Kidney (tissue), 14 donors: Measurements from ENCODE around the gene GRID1. TPM values are rescaled to one million over a fixed set of nuclear protein-coding genes. Genes with fewer than 3 reads are reported as not detected.

Source experiments
- DNase-seq, 5 donors: peaks; one replicate each; pipeline ENCODE4 v3.0.0-alpha.2; 2013 to 2020
- FAIRE-seq: peaks from 2 replicates; lab custom pipeline; 2012; peaks lifted over from hg19 to GRCh38; lab: Jason Lieb, UNC
- H3K27ac ChIP-seq, 2 donors: one replicate each; pipeline ENCODE4 v1.7.0; 2013; ENCODE audit warnings: low read depth in 2 of 2, low read length in 2 of 2, inconsistent platforms in 1 of 2
- H3K27me3 ChIP-seq: one replicate; pipeline ENCODE4 v1.7.1; 2013; ENCODE audit warnings: low read length, inconsistent platforms; ENCODE audit not compliant: control insufficient read depth, insufficient read depth
- H3K36me3 ChIP-seq, 3 donors: one replicate each; pipeline versions ENCODE4 v1.7.0 to v1.7.1; 2013; ENCODE audit warnings: low read length in 3 of 3, control low read depth in 1 of 3, inconsistent platforms in 1 of 3; ENCODE audit not compliant: insufficient read depth in 3 of 3, control insufficient read depth in 2 of 3
- H3K4me1 ChIP-seq, 3 donors: one replicate each; pipeline versions ENCODE4 v1.7.0 to v1.7.1; 2013; ENCODE audit warnings: low read length in 3 of 3, inconsistent platforms in 1 of 3, low read depth in 1 of 3; ENCODE audit not compliant: control insufficient read depth in 2 of 3, insufficient read depth in 2 of 3
- H3K4me3 ChIP-seq, 3 donors: one replicate each; pipeline versions ENCODE4 v1.7.0 to v1.8.1; 2013; ENCODE audit warnings: low read length in 3 of 3, control low read depth in 1 of 3, inconsistent platforms in 1 of 3
- H3K9ac ChIP-seq, 3 donors: one replicate each; pipeline versions ENCODE4 v1.7.0 to v1.7.1; 2013; ENCODE audit warnings: low read length in 3 of 3, control low read depth in 1 of 3, inconsistent platforms in 1 of 3
- H3K9me3 ChIP-seq, 3 donors: one replicate each; pipeline versions ENCODE4 v1.7.0 to v1.7.1; 2013; ENCODE audit warnings: low read length in 3 of 3, control low read depth in 1 of 3, inconsistent platforms in 1 of 3; ENCODE audit not compliant: control insufficient read depth in 2 of 3, insufficient read depth in 1 of 3
- intact Hi-C: fragments of 100-400 bp; cut with DNase I; formaldehyde crosslinking; loops from one replicate; pipeline ENCODE4 v1.11.1; 2022
- polyA plus RNA-seq: library from polyadenylated mRNA; stranded (reverse); fragments of 350-450 nt; fragmentation: Illumina TruSeq; extraction: RNeasy Lipid Tissue Mini Kit (QIAGEN cat#74804); gene quantifications from one replicate; pipeline ENCODE4 v1.2.3, GENCODE V29; 2014; ENCODE audit warnings: low read depth, low replicate concordance; ENCODE audit not compliant: insufficient read depth
- total RNA-seq: library from RNA; stranded (reverse); fragmentation: NEBNext Ultra II Directional; extraction: Animal tissue kit (Norgen Biotek cat#: 25700); gene quantifications from one replicate; pipeline ENCODE4 v1.2.1, GENCODE V29; 2021
- TF ChIP-seq, protein P1 (sequence below): IDR thresholded peaks from 3 replicates; pipeline ENCODE4 v1.5.1; 2012; ENCODE audit warnings: mild to moderate bottlenecking, moderate library complexity, borderline replicate concordance; ENCODE audit not compliant: insufficient read depth; ENCODE audit errors: extremely low read depth
- donor health status: control.
- donor health status: control.
- donor health status: control.
- donor health status: control.
- donor health status: control.
- donor health status: DM: yes; HTN: yes; CAD: no.
- donor health status: Normal renal cell carcinoma (clear cell type).

The GRID1 gene
- total and polyA plus RNA-seq, 2 donors from 2014 or later, result 0.37 to 1.4 TPM

DNA sequence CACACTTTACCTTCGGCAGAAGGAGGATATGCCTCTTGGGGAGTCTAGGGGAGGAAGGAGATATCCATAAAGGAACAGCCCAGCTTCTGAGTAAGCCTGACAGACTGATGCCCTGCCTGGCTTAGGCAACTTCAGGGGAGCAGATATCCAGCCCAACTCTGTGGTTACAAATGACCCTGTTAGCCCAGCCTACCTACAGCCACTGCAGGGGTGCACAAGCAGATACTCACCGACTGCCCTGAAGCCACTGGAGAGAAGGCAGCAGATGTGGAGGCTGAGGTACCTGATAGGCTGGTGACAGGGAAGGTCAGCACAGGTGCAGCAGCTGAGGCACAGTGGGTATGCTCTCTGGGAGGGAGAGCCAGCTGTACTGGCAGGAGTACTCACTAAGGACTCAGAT is 770.2 kb downstream of the GRID1 start:
- intact Hi-C loops, result no loop called here
- H3K27me3 ChIP-seq, result no peaks in the 10 kb centered on the region
- FAIRE-seq (no peak), DNase-seq (no peak)
- no peaks in the 10 kb centered on the region for H3K4me1 ChIP-seq
- no peak overlapping the region for H3K27ac ChIP-seq
- no peak overlapping the region for H3K4me3 ChIP-seq
- TF ChIP-seq, protein P1, sequence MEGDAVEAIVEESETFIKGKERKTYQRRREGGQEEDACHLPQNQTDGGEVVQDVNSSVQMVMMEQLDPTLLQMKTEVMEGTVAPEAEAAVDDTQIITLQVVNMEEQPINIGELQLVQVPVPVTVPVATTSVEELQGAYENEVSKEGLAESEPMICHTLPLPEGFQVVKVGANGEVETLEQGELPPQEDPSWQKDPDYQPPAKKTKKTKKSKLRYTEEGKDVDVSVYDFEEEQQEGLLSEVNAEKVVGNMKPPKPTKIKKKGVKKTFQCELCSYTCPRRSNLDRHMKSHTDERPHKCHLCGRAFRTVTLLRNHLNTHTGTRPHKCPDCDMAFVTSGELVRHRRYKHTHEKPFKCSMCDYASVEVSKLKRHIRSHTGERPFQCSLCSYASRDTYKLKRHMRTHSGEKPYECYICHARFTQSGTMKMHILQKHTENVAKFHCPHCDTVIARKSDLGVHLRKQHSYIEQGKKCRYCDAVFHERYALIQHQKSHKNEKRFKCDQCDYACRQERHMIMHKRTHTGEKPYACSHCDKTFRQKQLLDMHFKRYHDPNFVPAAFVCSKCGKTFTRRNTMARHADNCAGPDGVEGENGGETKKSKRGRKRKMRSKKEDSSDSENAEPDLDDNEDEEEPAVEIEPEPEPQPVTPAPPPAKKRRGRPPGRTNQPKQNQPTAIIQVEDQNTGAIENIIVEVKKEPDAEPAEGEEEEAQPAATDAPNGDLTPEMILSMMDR, result no peak
- H3K9ac ChIP-seq, result no peak overlapping the region
- no peaks in the 10 kb centered on the region for H3K36me3 ChIP-seq
- no peaks in the 10 kb centered on the region for H3K9me3 ChIP-seq

GRCh38 chr10:85594239-85594638 is 772.4 kb downstream of the GRID1 start:
- H3K27me3 ChIP-seq, result no peaks in the 10 kb centered on the region
- no peak for DNase-seq
- H3K9ac ChIP-seq, result no peak overlapping the region
- no peaks in the 10 kb centered on the region for H3K9me3 ChIP-seq
- TF ChIP-seq, protein P1, result no peak
- intact Hi-C loops, result no loop called here
- no peak overlapping the region for H3K27ac ChIP-seq
- H3K36me3 ChIP-seq, result no peaks in the 10 kb centered on the region
- no peak for FAIRE-seq
- no peaks in the 10 kb centered on the region for H3K4me1 ChIP-seq
- H3K4me3 ChIP-seq, result no peak overlapping the region

DNA sequence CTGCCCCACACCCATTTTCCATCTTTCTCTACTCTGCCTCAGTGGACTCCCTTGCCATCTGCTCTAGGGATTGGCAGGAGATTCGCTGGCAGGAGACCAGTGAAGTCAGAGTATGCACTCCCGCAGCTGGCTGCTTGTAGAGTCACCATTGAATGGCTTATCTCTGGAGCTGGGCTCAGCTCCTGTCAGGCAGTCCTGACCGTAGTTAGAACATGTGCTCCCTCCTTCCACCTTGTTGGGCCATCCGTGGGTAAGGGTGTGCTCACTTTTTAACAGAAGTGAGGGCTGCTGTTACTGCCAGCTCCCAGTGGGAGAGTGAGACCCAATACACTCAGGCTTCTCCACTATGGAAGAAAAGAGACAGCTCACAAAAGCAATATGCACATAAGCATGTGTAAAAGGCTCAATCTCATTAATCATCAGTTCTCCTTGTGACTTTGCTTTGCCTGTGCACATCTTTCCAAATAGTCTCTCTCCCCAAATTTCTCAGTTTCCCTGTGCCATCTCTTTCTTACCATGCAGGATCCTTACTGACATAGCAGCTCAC is 773.3 kb downstream of the GRID1 start:
- Histone ChIP-seq H3K27ac (no peak overlapping the region), H3K27me3 (no peaks in the 10 kb centered on the region), H3K9me3 (no peaks in the 10 kb centered on the region), H3K36me3 (no peaks in the 10 kb centered on the region), H3K4me3 (no peak overlapping the region), H3K4me1 (no peaks in the 10 kb centered on the region), H3K9ac (no peak overlapping the region)
- TF ChIP-seq, protein P1, result no peak
- intact Hi-C loops, result no loop called here
- DNase-seq (no peak), FAIRE-seq (no peak)

DNA sequence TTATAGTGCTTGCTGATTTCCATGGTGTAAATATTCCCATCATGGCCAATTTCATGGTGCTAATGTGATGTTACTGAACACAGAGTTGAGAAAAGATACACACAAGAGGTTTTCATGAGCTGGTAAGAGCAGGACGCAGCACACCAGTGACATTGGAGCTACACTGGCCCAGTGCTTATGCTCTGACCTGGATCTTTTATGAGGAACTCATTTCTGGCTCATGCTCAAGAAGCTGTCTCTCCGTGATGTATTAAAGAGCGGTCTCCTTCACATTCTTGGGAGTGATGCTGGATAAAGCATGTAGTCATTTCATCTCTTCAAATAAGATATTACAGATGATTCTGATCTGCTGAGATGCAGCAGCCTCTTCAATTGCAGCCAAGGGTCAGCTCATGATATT is 785.2 kb downstream of the GRID1 start:
- Histone ChIP-seq H3K4me3 (no peak overlapping the region), H3K9ac (no peak overlapping the region), H3K9me3 (no peaks in the 10 kb centered on the region), H3K36me3 (no peaks in the 10 kb centered on the region), H3K27ac (no peak overlapping the region), H3K4me1 (no peaks in the 10 kb centered on the region), H3K27me3 (no peaks in the 10 kb centered on the region)
- no peak for FAIRE-seq
- TF ChIP-seq, protein P1, result no peak
- DNase-seq, result no peak
- intact Hi-C loops, result no loop called here
